MCF 10A (cell line): ENCODE data around the gene USP40. TPM values are rescaled to one million over a fixed set of nuclear protein-coding genes. Genes with fewer than 3 reads are reported as not detected.

ENCODE experiments used
- BruUV-seq: library from RNA; stranded (reverse); fragments of 400-500 nt; replicated peaks from 2 replicates; lab custom pipeline; 2021; lab: Mats Ljungman, UMichigan
- CTCF ChIA-PET: fragments of 300-600 bp; sonication (Branson Sonifier 250); formaldehyde crosslinking; extraction: SDS; loops from one replicate; lab custom pipeline; 2021; ENCODE audit warnings: antibody characterized with exemption, inconsistent platforms; lab: Yijun Ruan, JAX
- POLR2A ChIA-PET: fragments of 300-600, 350-650 bp; sonication (Branson Sonifier 250); formaldehyde crosslinking; extraction: SDS; loops from one replicate; lab custom pipeline; 2020; ENCODE audit warnings: antibody characterized with exemption, inconsistent platforms; lab: Yijun Ruan, JAX
- DNase-seq: peaks from one replicate; pipeline ENCODE4 v3.0.0-alpha.2; 2018; ENCODE audit not compliant: unreplicated experiment
- H3K27ac Mint-ChIP-seq: one replicate; pipeline ENCODE4 v1.8.0; 2022; ENCODE audit warnings: mild to moderate bottlenecking, low read depth, mixed read lengths; ENCODE audit not compliant: unreplicated experiment
- H3K27me3 Mint-ChIP-seq: one replicate; pipeline ENCODE4 v1.8.0; 2022; ENCODE audit warnings: mixed read lengths; ENCODE audit not compliant: insufficient read depth, unreplicated experiment
- H3K36me3 Mint-ChIP-seq: one replicate; pipeline ENCODE4 v1.8.0; 2022; ENCODE audit warnings: mild to moderate bottlenecking, moderate library complexity, mixed read lengths; ENCODE audit not compliant: insufficient read depth, unreplicated experiment
- H3K4me1 Mint-ChIP-seq: one replicate; pipeline ENCODE4 v1.8.0; 2022; ENCODE audit warnings: mixed read lengths; ENCODE audit not compliant: insufficient read depth, unreplicated experiment
- H3K4me3 Mint-ChIP-seq: one replicate; pipeline ENCODE4 v1.8.0; 2022; ENCODE audit warnings: mild to moderate bottlenecking, moderate library complexity, mixed read lengths; ENCODE audit not compliant: unreplicated experiment
- H3K9me3 Mint-ChIP-seq: one replicate; pipeline ENCODE4 v1.8.0; 2022; ENCODE audit warnings: mixed read lengths; ENCODE audit not compliant: unreplicated experiment
- CTCF ChIP-seq: fragments of 200-600 bp; IDR thresholded peaks from one replicate; pipeline ENCODE4 v1.8.0; 2022; ENCODE audit warnings: antibody characterized with exemption, mild to moderate bottlenecking; ENCODE audit not compliant: unreplicated experiment
- intact Hi-C: fragments of 100-400 bp; cut with micrococcal nuclease; formaldehyde crosslinking; loops from 2 replicates; pipeline ENCODE4 v1.14.1; 2022
- total RNA-seq: library from RNA; stranded (reverse); gene quantifications from 2 replicates; pipeline ENCODE4 v1.2.3, GENCODE V29; 2022

Gene USP40
- total RNA-seq, 1 experiment from 2014 or later: 56.3 TPM

DNA sequence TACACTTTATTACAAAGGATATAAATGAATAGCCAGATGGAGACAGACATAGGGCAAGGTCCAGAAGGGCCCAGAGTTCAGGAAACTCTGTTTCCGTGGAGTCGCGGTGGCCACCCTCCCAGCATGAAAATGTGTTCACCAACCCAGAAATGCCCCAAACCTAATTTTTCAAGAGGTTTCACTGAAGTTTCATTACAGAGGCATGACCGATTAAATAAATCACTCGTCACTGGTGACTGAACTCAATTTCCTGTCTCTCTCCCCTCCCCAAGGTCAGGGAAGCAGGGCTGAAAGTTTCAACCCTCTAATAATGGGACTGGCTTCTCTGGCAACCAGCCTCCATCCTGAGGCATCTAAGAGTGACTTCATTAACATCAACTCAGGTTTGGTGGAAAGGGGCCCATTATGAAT is 22.4 kb downstream of the USP40 start:
- peaks cover 11% of the 10 kb centered on the region for H3K4me1 Mint-ChIP-seq
- intact Hi-C loops: no loop called here
- no peak overlapping the region for H3K4me3 Mint-ChIP-seq
- no peak for TF ChIP-seq CTCF
- BruUV-seq: no TSS peak
- no peak for DNase-seq
- no peak overlapping the region for H3K27ac Mint-ChIP-seq
- ChIA-PET POLR2A (no interaction called here), CTCF (no interaction called here)
- H3K27me3 Mint-ChIP-seq: no peaks in the 10 kb centered on the region
- peaks cover 60% of the 10 kb centered on the region for H3K36me3 Mint-ChIP-seq
- H3K9me3 Mint-ChIP-seq: no peaks in the 10 kb centered on the region

- intact Hi-C loops: no loop called here
- H3K36me3 Mint-ChIP-seq: peaks cover 65% of the 10 kb centered on the region
- peaks cover 11% of the 10 kb centered on the region for H3K4me1 Mint-ChIP-seq
- POLR2A ChIA-PET: interaction anchor here (0.9 to 1.6 kb wide), 8 partner anchors 9 to 309 kb away, joined by 3 to 10 read pairs (median 4); partner anchors contain the start of genes UGT1A5 and USP40
- no peak for TF ChIP-seq CTCF
- no peaks in the 10 kb centered on the region for H3K9me3 Mint-ChIP-seq
- H3K27me3 Mint-ChIP-seq: no peaks in the 10 kb centered on the region
- H3K4me3 Mint-ChIP-seq: no peak overlapping the region
- CTCF ChIA-PET: interaction anchor here (0.6 to 0.7 kb wide), 2 partner anchors 54 to 1767 kb away, joined by 3 to 8 read pairs; no protein-coding TSS in a partner anchor
- peak; percentile 87 for DNase-seq
- peak overlapping the region; percentile 80 for H3K27ac Mint-ChIP-seq
- BruUV-seq: no TSS peak
Measured at GRCh38 chr2:233542507-233542906, 24.1 kb downstream of the USP40 start.

DNA sequence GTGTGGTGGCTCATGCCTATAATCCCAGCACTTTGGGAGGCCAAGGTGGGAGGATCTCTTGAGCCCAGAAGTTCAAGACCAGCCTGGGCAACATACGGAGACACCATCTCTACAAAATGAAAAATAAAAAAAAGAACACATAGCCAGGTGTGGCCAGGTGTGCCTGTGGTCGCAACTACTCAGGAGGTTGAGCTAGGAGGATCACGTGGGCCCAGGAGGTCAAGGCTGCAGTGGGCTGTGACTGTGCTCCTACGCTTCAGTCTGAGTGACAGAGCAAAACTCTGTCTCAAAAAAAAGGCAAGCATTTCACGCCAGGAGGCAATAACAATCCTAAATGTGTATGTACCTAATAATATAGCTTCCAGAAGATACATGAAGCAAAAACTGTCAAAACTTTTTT is 27.8 kb downstream of the USP40 start:
- BruUV-seq: no TSS peak
- intact Hi-C loops: no loop called here

GRCh38 chr2:233535271-233535670 is 31.3 kb downstream of the USP40 start:
- no peak for TF ChIP-seq CTCF
- H3K4me1 Mint-ChIP-seq: no peaks in the 10 kb centered on the region
- H3K27ac Mint-ChIP-seq: no peak overlapping the region
- ChIA-PET CTCF (no interaction called here), POLR2A (interaction anchor here (0.7 kb wide), 1 partner anchor 161 kb away, joined by 3 read pairs; no protein-coding TSS in a partner anchor)
- H3K9me3 Mint-ChIP-seq: no peaks in the 10 kb centered on the region
- DNase-seq: no peak
- no peaks in the 10 kb centered on the region for H3K27me3 Mint-ChIP-seq
- no peak overlapping the region for H3K4me3 Mint-ChIP-seq
- H3K36me3 Mint-ChIP-seq: peaks cover 72% of the 10 kb centered on the region
- intact Hi-C loops: no loop called here
- BruUV-seq: no TSS peak

More for the DNA sequence above, 27.8 kb downstream of the USP40 start:
- ChIA-PET CTCF (no interaction called here), POLR2A (interaction anchor here (1.3 to 1.6 kb wide), 2 partner anchors 19 to 28 kb away, joined by 3 to 4 read pairs; partner anchors contain the start of gene USP40)
- H3K27me3 Mint-ChIP-seq: no peaks in the 10 kb centered on the region
- no peak overlapping the region for H3K4me3 Mint-ChIP-seq
- no peak overlapping the region for H3K27ac Mint-ChIP-seq
- peaks cover 11% of the 10 kb centered on the region for H3K4me1 Mint-ChIP-seq
- no peak for TF ChIP-seq CTCF
- peaks cover 62% of the 10 kb centered on the region for H3K36me3 Mint-ChIP-seq
- no peaks in the 10 kb centered on the region for H3K9me3 Mint-ChIP-seq
- DNase-seq: no peak
